RPMI7951 (cell line): Measurements from ENCODE around the gene OGFR. TPM values are rescaled to one million over a fixed set of nuclear protein-coding genes. Genes with fewer than 3 reads are reported as not detected.
A peak's percentile ranks its signal among the peaks of the same experiment; 100 is the strongest.

ENCODE experiments used
- DNase-seq: peaks from one replicate; pipeline ENCODE4 v3.0.0-alpha.2; 2012; ENCODE audit warnings: low read depth
- total RNA-seq: library from RNA; depleted of rRNA; stranded (reverse); fragments of >200 nt; shearing (Covaris generic); gene quantifications from 2 replicates; pipeline ENCODE4 v1.2.3, GENCODE V29; 2014; rRNA removed

Gene OGFR
- total RNA-seq, 1 experiment from 2014 or later, result 47.6 TPM

DNA sequence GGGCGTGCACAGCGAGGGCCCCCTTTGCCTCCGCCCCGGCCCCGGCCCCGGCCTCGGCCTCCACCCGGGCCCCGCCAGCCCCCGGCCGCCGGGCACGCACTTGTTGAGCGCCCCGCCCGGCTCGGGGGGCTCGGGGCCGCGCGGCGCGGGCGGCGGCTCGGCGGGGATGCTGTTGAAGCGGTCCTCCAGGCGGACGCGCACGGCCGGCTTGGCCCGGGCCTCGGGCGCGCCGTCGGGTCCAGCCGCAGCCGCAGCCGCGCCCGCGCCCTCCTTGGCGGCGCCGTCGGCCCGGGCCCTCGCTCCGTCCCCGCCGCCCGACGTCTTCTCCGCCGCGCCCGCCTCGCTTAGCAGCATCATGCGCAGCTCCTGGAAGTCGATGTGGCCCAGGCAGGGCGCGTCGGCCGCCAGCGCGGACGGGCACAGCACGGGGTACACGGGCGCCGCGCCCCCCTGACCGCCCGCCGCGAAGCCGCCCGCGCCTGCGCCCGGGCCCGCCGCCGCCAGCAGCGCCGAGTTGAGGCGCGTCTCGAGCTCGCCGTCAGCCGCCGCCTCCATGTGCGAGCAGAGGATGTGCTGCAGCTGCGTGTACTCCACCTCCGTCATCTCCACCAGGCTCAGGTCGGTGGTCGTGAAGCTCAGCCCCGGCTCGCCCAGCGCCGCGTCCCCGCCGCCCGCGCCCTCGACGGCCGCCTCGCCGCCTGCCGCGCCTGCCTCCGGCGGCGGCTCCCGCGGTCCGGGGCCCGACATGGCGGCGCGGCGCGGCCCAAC is 56.5 kb downstream of the OGFR start:
- DNase-seq, result peak; percentile 35

- DNase-seq, result peak; percentile 83
Measured at GRCh38 chr20:62861726-62862336, 57.2 kb downstream of the OGFR start, which contains the start of gene TCFL5. TSS of gene TCFL5 (minus strand) at chr20:62861822. CDS start at chr20:62861670, 152 bp downstream.

Other genes starting within 250 kb of the OGFR start
- gene SLCO4A1, start 162.3 kb upstream of the OGFR start, total RNA-seq, result 60.2 and 62.4 TPM in 2 replicates
- 15.0 and 19.7 TPM in 2 replicates for gene NTSR1, start 96.0 kb upstream of the OGFR start, total RNA-seq
- 44.7 and 58.5 TPM in 2 replicates for gene MRGBP, start 8.4 kb upstream of the OGFR start, total RNA-seq
- 4.1 and 5.9 TPM in 2 replicates for gene COL9A3, start 12.2 kb downstream of the OGFR start, total RNA-seq
- 13.7 and 16.2 TPM in 2 replicates for gene TCFL5, start 57.0 kb downstream of the OGFR start, total RNA-seq
- 30.0 and 32.1 TPM in 2 replicates for gene DIDO1, start 121.7 kb downstream of the OGFR start, total RNA-seq
- 25.4 and 29.4 TPM in 2 replicates for gene GID8, start 133.3 kb downstream of the OGFR start, total RNA-seq
- 4.8 and 6.3 TPM in 2 replicates for gene SLC17A9, start 147.9 kb downstream of the OGFR start, total RNA-seq
- gene BHLHE23, start 202.1 kb downstream of the OGFR start, total RNA-seq, result not detected in 2 replicates